Urinary bladder (tissue), 4 donors: Measurements from ENCODE around the gene PDCD1. TPM values are rescaled to one million over a fixed set of nuclear protein-coding genes. Genes with fewer than 3 reads are reported as not detected.
"Not testable (repeated sequence)": the region's sequence is repeated elsewhere in the genome, so short reads cannot be mapped to it uniquely, and the experiment has no call there.

ENCODE experiments used
- DNase-seq: peaks from one replicate; pipeline ENCODE4 v3.0.0-alpha.2; 2015; ENCODE audit errors: extremely low spot score
- H3K27ac ChIP-seq: one replicate; pipeline ENCODE4 v1.5.1; 2013; ENCODE audit warnings: low read depth, mild to moderate bottlenecking, moderate library complexity
- H3K36me3 ChIP-seq: one replicate; pipeline ENCODE4 v1.6.1; 2013; ENCODE audit warnings: mild to moderate bottlenecking, moderate library complexity; ENCODE audit not compliant: insufficient read depth
- H3K4me1 ChIP-seq: one replicate; pipeline ENCODE4 v1.6.1; 2013; ENCODE audit warnings: mild to moderate bottlenecking, moderate library complexity; ENCODE audit not compliant: insufficient read depth
- H3K4me3 ChIP-seq: one replicate; pipeline ENCODE4 v1.5.1; 2013; ENCODE audit warnings: low read depth, low read length
- WGBS: extraction: QIAGEN DNeasy Blood & Tissue Kit; methylation state at CpG from one replicate; pipeline ENCODE4 v1.1.7; 2013; 5-methylcytosine and 5-hydroxymethylcytosine counted together
- polyA plus RNA-seq: library from polyadenylated mRNA; stranded (reverse); fragments of 200-250 nt; gene quantifications from one replicate; pipeline ENCODE4 v1.2.3, GENCODE V29; 2013
- total RNA-seq: library from RNA; depleted of rRNA; stranded (reverse); fragments of >200 nt; gene quantifications from one replicate; pipeline ENCODE4 v1.2.3, GENCODE V29; 2014
- donor health status: healthy with polysubstance abuse.
- donor health status: healthy.

Gene PDCD1
- total and polyA plus RNA-seq, 2 donors: 0.29 TPM; not detected in 1

DNA sequence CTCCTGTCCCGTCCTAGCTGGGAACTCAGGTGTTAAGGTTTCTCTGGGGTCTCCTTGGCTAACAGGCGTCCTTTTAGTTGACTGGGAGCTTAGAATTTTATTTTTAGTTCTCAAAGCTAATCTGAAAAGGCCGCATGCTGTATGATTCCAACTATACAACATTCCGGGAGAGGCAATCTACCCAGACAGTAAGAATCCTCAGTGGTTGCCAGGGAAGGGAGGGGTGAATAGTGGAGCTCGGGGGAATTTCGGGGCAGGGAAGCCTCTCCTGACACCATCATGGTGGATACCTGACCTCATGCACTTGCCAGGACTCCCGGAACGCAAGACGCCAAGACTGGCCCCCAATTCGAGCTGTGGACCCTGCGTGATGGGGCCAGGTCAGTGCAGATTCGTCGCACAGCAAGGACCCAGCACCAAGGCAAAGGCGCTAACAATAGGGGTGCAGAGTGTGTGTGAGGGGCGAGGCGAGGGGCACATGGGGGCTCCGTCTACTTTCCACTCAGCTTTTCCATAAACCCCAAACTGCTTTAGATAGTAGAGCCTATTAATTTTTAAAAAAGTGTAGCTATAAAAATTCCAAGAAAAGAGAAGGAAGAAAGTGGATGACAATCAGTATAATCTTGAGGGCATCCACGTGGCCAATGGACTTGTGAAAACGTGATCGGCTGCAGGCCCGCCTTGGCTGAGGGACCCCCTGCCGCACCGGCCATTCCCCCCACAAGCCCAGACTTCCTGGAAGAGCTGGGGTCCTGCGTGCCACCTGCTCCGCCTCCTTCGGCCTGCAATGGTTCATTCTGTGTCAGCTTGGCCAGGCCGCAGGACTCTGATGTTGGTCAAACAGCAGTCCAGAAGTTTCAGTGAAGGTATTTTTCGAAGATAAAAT is 17.3 kb downstream of the PDCD1 start:
- Histone ChIP-seq H3K36me3 (no peaks in the 10 kb centered on the region), H3K4me3 (no peak overlapping the region), H3K27ac (no peak overlapping the region), H3K4me1 (no peaks in the 10 kb centered on the region)
- 73% methylated on average over 28 of the region's 28 CpGs for WGBS
- DNase-seq: no peak

DNA sequence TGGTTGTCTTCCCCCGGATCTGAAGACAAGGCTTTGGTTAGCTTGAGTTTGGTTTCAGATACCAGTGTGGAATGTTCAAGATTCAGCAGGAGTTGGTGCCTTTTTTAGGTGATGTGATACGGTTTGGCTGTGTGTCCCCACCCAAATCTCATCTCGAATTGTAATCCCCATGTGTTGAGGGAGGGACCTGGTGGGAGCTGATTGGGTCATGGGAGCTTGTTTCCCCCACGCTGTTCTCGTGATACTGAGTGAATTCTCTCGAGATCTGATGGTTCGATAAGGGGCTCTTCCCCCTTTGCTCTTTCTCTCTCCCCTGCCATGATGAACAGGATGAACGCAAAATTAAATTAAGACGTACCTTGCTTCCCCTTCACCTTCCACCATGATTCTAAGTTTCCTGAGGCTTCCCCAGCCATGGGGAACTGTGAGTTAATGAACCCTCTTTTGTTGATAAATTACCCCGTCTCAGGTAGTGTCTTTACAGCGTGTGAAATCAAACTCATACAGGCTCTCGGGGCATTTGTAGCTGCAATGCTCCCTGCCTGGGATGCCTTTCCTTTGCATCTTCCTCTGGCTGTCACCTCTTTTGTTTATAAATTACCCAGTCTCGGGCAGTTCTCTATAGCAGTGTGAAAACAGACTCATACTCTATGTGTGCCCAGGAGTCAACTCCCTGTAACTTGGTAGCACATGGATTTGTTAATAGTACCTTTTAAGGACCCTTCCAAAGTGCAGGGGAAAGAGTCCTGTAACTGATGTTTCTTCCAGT is 21.3 kb downstream of the PDCD1 start:
- no peak for DNase-seq
- H3K4me3 ChIP-seq: no peak overlapping the region
- no peak overlapping the region for H3K27ac ChIP-seq
- WGBS: 52% methylated on average over 13 of the region's 13 CpGs
- H3K36me3 ChIP-seq: no peaks in the 10 kb centered on the region
- no peaks in the 10 kb centered on the region for H3K4me1 ChIP-seq

DNA sequence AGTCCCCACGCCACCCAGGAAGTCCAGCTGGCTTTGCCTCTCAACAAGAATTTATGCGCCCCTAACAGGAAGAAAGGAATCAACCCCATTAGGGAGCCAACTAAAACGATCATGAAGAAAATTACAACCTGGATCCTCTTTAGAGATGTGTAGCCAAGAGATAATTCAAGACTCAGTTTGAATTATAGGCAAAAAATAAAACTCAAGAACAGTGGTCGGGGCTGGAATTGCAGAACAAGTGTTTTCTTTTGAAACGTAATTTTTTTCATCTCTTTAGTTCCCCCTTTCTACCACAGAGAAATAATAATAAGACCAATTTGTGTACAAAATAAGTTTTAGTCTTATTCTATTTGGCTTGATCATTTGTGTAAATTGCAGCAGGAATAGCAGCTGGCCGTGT is 22.4 kb downstream of the PDCD1 start:
- 62% methylated on average over 6 of the region's 6 CpGs for WGBS
- Histone ChIP-seq H3K4me3 (no peak overlapping the region), H3K4me1 (no peaks in the 10 kb centered on the region), H3K27ac (no peak overlapping the region), H3K36me3 (no peaks in the 10 kb centered on the region)
- DNase-seq: no peak

DNA sequence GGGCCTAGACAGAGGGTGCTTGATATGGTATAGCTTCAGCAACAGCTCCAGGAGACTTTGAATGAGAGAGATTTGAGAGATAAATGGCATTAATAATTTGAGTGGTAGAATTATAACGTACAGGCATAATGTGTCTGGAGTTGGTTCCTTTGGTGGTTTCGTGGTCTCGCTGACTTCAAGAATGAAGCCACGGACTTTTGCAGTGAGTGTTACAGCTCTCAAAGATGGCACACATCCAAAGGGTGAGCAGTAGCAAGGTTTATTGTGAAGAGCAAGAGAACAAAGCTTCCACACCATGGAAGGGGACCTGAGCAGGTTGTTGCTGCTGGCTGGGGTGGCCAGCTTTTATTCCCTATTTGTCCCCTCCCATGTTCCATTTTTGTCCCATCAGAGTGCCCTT is 23.1 kb downstream of the PDCD1 start:
- Histone ChIP-seq H3K4me3 (no peak overlapping the region), H3K36me3 (no peaks in the 10 kb centered on the region), H3K4me1 (no peaks in the 10 kb centered on the region), H3K27ac (no peak overlapping the region)
- no peak for DNase-seq
- WGBS: 90% methylated on average over 4 of the region's 4 CpGs

DNA sequence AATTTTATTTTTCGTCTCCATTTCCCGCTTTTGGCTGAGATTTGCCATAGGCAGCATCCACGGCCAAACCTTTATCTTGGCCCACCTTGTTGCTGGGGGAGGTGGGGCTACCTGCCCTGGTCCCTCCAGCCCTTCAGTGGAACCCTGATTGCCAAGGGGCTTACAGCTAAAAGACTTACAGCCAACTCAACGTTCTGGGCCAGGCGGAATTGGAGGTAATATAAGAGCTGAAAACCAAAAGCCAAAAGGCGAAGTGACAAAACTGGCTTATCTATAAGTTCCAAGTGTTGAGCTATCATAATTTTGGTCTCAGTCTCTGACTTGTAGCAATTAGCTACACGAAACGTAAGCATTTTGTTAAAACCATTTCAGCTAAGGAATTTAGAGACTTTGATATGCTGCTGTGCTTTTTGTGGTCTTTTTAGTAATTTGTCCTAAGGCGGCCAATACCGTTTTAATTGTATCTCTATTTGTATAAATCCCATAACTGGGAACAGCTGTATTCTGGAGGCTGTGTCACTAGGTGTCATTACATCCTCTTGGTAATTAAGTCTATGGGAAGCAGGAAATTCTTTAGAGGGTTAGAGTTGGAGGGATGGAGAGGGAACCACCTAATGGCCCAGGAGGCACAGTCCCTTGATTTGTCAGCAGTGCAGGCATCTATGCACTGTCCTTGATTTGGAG is 24.0 kb downstream of the PDCD1 start:
- H3K4me1 ChIP-seq: no peaks in the 10 kb centered on the region
- 92% methylated on average over 10 of the region's 10 CpGs for WGBS
- no peaks in the 10 kb centered on the region for H3K36me3 ChIP-seq
- H3K4me3 ChIP-seq: no peak overlapping the region
- no peak overlapping the region for H3K27ac ChIP-seq
- DNase-seq: no peak

DNA sequence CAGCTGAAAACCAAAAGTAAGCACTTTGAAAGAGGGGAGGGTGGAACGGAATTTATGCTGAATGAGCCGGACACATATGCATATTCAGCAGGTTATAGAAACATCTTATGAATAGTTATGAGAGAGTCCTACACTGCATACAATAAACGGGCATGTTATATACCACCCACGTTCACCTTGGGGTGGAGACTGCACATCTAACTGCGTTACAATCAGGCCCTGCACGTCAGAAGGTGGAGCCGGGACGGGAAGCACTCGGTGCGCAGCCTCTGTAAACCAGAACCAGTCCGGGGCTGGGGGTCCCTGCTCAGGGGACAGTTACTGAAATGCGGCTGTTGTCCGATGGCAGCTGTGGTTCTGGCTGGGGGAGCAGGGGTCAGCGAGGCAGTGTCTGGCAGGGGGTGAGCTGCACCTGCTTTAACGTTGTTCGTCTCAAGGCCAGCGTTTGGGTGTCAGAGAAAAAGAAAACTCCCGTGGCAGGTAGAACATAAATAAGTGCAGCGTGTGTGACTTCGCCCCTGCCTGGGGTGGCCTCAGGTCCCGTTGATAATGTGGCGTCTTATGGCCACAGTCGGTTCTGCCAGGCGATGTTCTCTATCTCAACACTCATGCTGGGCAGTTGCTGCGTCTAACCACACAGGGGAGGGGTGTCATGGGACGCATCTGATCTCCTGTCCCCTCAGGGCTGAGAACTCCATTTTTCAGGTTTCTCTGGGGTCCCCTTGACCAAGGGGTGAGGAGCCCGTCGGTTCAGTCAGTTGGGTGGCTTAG is 24.8 kb downstream of the PDCD1 start:
- H3K36me3 ChIP-seq, DNase-seq, H3K4me1 ChIP-seq, H3K4me3 ChIP-seq, H3K27ac ChIP-seq: not testable (repeated sequence)
- WGBS: 85% methylated on average over 28 of the region's 28 CpGs

DNA sequence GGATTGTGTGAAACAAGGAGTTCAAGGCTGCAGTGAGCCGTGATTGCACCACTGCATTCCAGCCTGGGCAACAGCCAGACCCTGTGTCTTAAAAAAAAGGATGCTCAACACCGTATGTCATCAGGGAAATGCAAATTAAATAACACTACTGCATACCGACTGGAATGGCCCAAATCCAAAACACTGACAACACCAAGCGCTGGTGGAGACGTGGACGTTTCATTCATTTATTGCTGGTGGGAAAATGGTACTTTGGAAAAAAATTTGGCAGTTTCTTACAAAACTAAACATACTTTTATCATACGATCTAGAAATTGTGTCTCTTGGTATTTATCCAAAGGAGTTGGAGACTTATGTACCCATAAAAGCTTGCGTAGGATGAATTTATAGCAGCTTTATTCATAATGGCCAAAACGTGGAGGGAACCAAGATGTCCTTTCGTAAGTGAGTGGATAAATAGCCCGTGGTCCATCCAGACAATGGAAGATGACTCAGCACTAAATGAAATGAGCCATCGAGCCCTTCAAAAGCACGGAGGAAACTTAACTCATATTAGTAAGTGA is 25.5 kb downstream of the PDCD1 start:
- WGBS: 19% methylated on average over 13 of the region's 13 CpGs
- no peak overlapping the region for H3K4me3 ChIP-seq
- peak; percentile 69 for DNase-seq

DNA sequence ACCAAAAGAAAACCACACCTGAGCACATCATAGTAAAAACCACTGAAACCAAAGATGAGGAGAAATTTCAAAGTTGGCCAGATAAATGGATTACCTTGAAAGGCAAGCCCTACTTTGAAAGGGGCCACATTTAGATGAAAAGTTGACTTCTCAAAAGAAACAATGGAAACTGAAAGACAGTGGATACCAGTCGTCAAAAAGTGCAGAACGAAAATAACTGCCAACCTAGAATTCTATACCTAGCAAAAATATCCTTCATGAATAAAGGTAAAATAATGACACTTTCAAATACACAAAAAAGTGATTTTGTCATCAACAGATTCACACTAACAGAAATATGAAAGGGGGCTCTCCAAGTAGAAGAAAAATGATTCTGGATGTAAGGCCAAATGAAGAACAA is 31.3 kb downstream of the PDCD1 start:
- 84% methylated on average over 2 of the region's 2 CpGs for WGBS

More for the DNA sequence above, 25.5 kb downstream of the PDCD1 start:
- Histone ChIP-seq H3K4me1 (no peaks in the 10 kb centered on the region), H3K36me3 (no peaks in the 10 kb centered on the region), H3K27ac (no peak overlapping the region)

DNA sequence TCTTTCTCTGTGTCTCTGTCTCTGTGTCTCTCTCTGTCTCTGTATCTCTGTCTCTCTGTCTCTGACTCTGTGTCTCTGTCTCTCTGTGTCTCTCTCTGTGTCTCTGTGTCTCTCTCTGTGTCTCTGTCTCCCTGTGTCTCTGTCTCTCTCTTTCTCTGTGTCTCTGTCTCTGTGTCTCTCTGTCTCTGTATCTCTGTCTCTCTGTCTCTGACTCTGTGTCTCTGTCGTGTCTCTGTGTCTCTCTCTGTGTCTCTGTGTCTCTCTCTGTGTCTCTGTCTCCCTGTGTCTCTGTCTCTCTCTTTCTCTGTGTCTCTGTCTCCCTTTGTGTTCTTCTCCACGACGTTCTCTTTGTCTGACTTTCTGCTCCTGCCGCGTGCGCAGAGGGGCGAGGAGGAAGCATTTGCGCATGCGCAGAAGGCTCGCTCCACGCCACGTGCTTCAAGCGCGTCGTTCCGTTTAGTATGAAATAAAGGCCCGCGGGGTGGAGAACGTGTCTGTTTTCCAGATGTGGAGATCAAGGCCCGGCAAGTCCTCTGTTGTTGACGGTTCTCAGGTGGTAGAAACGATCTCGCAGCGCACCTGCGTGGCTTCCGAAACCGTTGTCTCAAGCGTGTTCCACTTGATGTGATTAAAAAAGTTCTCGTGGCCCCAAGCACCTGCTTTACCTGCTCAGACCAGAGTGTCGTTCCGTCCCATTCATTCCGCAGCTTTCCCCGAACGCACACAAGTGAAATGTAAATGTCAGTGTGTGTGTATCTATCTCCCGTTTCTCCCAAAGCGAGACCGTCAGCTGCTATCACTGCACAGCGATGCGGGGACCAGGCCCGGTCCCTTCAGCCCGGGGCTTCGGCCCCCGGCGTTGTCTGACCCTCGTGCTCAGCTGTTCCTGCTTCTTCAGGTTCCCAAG is 34.9 kb downstream of the PDCD1 start:
- not testable (repeated sequence) for DNase-seq, H3K4me1 ChIP-seq, H3K4me3 ChIP-seq, H3K36me3 ChIP-seq, H3K27ac ChIP-seq
- whole genome bisulfite sequencing: 87% methylated on average over 45 of the region's 45 CpGs

More for the DNA sequence above, 31.3 kb downstream of the PDCD1 start:
- Histone ChIP-seq H3K36me3 (no peaks in the 10 kb centered on the region), H3K27ac (no peak overlapping the region), H3K4me1 (no peaks in the 10 kb centered on the region), H3K4me3 (no peak overlapping the region)
- DNase-seq: no peak

DNA sequence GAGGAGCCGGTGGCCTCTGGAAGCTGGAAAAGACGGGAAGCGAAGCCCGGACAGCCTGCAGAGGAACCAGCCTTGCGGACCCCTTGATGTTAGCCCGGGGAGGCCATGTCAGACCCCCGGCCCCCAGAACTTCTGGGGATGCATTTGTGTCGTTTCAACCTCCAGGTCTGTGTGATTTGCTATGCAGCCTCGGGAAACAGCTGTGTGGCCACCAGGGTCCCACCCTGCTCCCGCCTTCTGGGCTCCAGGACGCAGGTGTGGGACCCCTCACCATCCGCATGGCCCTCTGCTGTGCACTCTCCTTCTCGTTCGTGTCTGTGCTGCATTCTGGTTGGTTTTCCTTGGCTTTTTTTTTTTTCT is 36.5 kb downstream of the PDCD1 start:
- H3K27ac ChIP-seq: no peak overlapping the region
- no peaks in the 10 kb centered on the region for H3K36me3 ChIP-seq
- WGBS: 79% methylated on average over 14 of the region's 14 CpGs
- no peaks in the 10 kb centered on the region for H3K4me1 ChIP-seq
- no peak for DNase-seq
- no peak overlapping the region for H3K4me3 ChIP-seq

DNA sequence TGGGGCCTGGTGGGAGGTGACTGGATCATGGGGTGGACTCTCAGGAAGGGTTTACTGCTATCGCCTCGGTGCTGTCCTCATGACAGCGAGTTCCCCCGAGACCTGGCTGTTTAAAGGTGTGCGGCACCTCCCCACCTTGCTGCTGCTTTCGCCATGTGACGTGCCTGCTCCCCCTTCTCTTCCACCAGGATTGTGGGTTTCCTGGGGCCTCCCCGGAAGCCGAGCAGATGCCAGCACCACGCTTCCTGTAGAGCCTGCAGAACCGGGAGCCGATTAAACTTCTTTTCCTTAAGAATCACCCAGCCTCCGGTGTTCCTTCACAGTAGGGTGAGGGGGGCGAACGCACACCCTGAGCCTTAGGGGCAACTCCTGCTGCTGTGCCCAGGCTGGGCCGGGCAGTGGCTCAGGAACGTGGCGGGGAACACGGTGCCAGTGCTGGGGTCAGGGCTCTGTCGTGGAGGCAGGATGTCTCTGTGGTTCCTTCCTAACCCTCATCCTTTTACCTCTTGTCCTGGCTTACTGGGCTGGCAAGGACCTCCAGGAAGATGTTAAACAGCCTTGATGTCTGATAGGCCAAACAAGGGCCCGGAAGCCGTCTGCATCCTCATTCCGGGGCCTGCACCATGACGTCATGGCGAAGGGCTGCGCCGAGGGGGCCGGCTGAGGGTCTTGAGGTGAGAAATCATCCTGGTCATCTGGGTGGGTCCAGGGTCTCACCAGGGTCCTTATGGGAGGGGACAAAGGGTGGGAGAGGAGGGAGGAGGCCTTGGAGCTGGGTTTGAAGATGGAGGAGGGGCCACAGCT is 37.0 kb downstream of the PDCD1 start:
- WGBS: 73% methylated on average over 28 of the region's 28 CpGs
- Histone ChIP-seq H3K4me1 (no peaks in the 10 kb centered on the region), H3K4me3 (no peak overlapping the region), H3K27ac (no peak overlapping the region), H3K36me3 (no peaks in the 10 kb centered on the region)
- DNase-seq: no peak
